Endothelial cell of umbilical vein (primary cell): ENCODE results near the gene UBL5. TPM values are rescaled to one million over a fixed set of nuclear protein-coding genes. Genes with fewer than 3 reads are reported as not detected.
A peak's percentile ranks its signal among the peaks of the same experiment; 100 is the strongest.

ENCODE experiments used
- BruUV-seq: library from RNA; stranded (reverse); fragments of 400-500 nt; replicated peaks from 2 replicates; lab custom pipeline; 2021; lab: Mats Ljungman, UMichigan
- CTCF ChIA-PET: fragments of 300-600, 350-600 bp; sonication (Branson Sonifier 250); formaldehyde crosslinking; loops from one replicate; lab custom pipeline; 2021; ENCODE audit warnings: antibody characterized with exemption, inconsistent platforms; lab: Charles Lee
- POLR2A ChIA-PET: fragments of 300-600, 350-600 bp; sonication (Branson Sonifier 250); formaldehyde crosslinking; loops from one replicate; lab custom pipeline; 2021; ENCODE audit warnings: antibody characterized with exemption, inconsistent platforms; lab: Charles Lee
- DNase-seq: peaks from one replicate; pipeline ENCODE4 v3.0.0-alpha.2; 2011; ENCODE audit warnings: low read depth, low spot score
- FAIRE-seq: peaks from 2 replicates; lab custom pipeline; 2011; peaks lifted over from hg19 to GRCh38; lab: Jason Lieb, UNC
- H2AFZ ChIP-seq: 2 replicates; pipeline ENCODE4 v1.6.0; 2012; ENCODE audit warnings: low read depth, low read length, control low read depth, inconsistent platforms
- H3K27ac ChIP-seq: 2 replicates; pipeline ENCODE4 v1.5.1; 2011; ENCODE audit warnings: low read depth, mild to moderate bottlenecking, control low read depth, low read length, moderate library complexity; ENCODE audit not compliant: insufficient read depth
- H3K27me3 ChIP-seq, 2 experiments: 2 replicates each; pipeline versions ENCODE4 v1.6.0 to v1.6.1; 2011; ENCODE audit warnings: low read length in 2 of 2, mixed read lengths in 1 of 2; ENCODE audit not compliant: control insufficient read depth in 2 of 2, insufficient read depth in 2 of 2
- H3K36me3 ChIP-seq, 2 experiments: 2 replicates in 1 of 2; 3 replicates in 1 of 2; pipeline ENCODE4 v1.5.1; 2011; ENCODE audit warnings: low read length in 2 of 2, mild to moderate bottlenecking in 1 of 2, moderate library complexity in 1 of 2; ENCODE audit not compliant: control insufficient read depth in 2 of 2, insufficient read depth in 2 of 2; ENCODE audit errors: extremely low read depth in 1 of 2
- H3K4me1 ChIP-seq: 3 replicates; pipeline ENCODE4 v1.5.1; 2011; ENCODE audit warnings: mild to moderate bottlenecking, low read length; ENCODE audit not compliant: control insufficient read depth, insufficient read depth; ENCODE audit errors: extremely low read depth
- H3K4me2 ChIP-seq: 2 replicates; pipeline ENCODE4 v1.6.1; 2011; ENCODE audit warnings: low read length, control low read depth, mixed read lengths; ENCODE audit not compliant: insufficient read depth
- H3K4me3 ChIP-seq, 3 experiments: fragments of 200-600 bp in 1 of 3; sonication (generic), shearing (Covaris generic) in 1 of 3; replicated peaks in 1 of 3; 2 replicates each; pipeline ENCODE4 v1.5.1; 2011 to 2016; ENCODE audit warnings: control low read depth in 3 of 3, low read length in 3 of 3, mild to moderate bottlenecking in 2 of 3, inconsistent platforms in 1 of 3, low read depth in 1 of 3, moderate library complexity in 1 of 3; ENCODE audit not compliant: insufficient read depth in 1 of 3
- H3K79me2 ChIP-seq: 2 replicates; pipeline ENCODE4 v1.6.0; 2012; ENCODE audit warnings: low read length, inconsistent platforms; ENCODE audit not compliant: control insufficient read depth, insufficient read depth
- H3K9ac ChIP-seq: replicated peaks from 2 replicates; pipeline ENCODE3; 2011; ENCODE audit warnings: low read length, control low read depth; ENCODE audit not compliant: insufficient read depth; ENCODE audit errors: extremely low read depth
- H3K9me1 ChIP-seq: replicated peaks from 3 replicates; pipeline ENCODE4 v1.6.0; 2011; ENCODE audit warnings: mild to moderate bottlenecking, low read length; ENCODE audit not compliant: control insufficient read depth, insufficient read depth; ENCODE audit errors: extremely low read depth
- H3K9me3 ChIP-seq: replicated peaks from 2 replicates; pipeline ENCODE4 v1.5.1; 2012; ENCODE audit warnings: low read length, inconsistent platforms; ENCODE audit not compliant: control insufficient read depth, insufficient read depth
- H4K20me1 ChIP-seq: replicated peaks from 2 replicates; pipeline ENCODE3; 2011; ENCODE audit warnings: mild to moderate bottlenecking, low read length; ENCODE audit not compliant: control insufficient read depth, insufficient read depth; ENCODE audit errors: extremely low read depth
- EZH2 ChIP-seq: IDR thresholded peaks from 2 replicates; pipeline ENCODE4 v1.6.1; 2012; ENCODE audit warnings: borderline replicate concordance, low read depth, mild to moderate bottlenecking, moderate library complexity, low read length, inconsistent platforms; ENCODE audit not compliant: severe bottlenecking
- FOS ChIP-seq: IDR thresholded peaks from 2 replicates; pipeline ENCODE4 v1.6.1; 2011; ENCODE audit warnings: mild to moderate bottlenecking, low read length, moderate library complexity, borderline replicate concordance; ENCODE audit not compliant: insufficient read depth
- GATA2 ChIP-seq: IDR thresholded peaks from 2 replicates; pipeline ENCODE4 v1.7.0; 2011; ENCODE audit warnings: low read depth, mild to moderate bottlenecking, moderate library complexity, mixed read lengths, low read length; ENCODE audit not compliant: insufficient read length, insufficient read depth
- JUN ChIP-seq: IDR thresholded peaks from 2 replicates; pipeline ENCODE4 v1.6.1; 2011; ENCODE audit warnings: borderline replicate concordance, low read depth; ENCODE audit not compliant: insufficient read length, insufficient read depth
- MYC ChIP-seq: IDR thresholded peaks from one replicate; pipeline ENCODE4 v1.6.1; 2011; ENCODE audit warnings: mild to moderate bottlenecking, low read depth, low read length
- POLR2A ChIP-seq: IDR thresholded peaks from 2 replicates; pipeline ENCODE4 v1.6.1; 2012; ENCODE audit warnings: low read depth, mild to moderate bottlenecking, control low read depth, low read length
- POLR2AphosphoS5 ChIP-seq: IDR thresholded peaks from 2 replicates; pipeline ENCODE4 v1.6.1; 2012; ENCODE audit warnings: low read depth, mild to moderate bottlenecking, control low read depth, low read length, moderate library complexity; ENCODE audit not compliant: insufficient read depth
- dilution Hi-C: fragments of 300-500 bp; cut with MboI; formaldehyde crosslinking; loops from one replicate; pipeline ENCODE4 v1.15.0; 2019; ENCODE audit warnings: low sequenced_read_pairs; ENCODE audit not compliant: extremely low pct_ligation_motif_present
- intact Hi-C: fragments of 100-400 bp; cut with micrococcal nuclease; formaldehyde crosslinking; loops from one replicate; pipeline ENCODE4 v1.10.0; 2022
- polyA plus RNA-seq, 4 experiments: library from polyadenylated mRNA; depleted of rRNA in 3 of 4; stranded (reverse) in 3 of 4; unstranded in 1 of 4; fragments of >200 nt; gene quantifications; 2 replicates each; pipeline versions ENCODE4 v1.2.1 to v1.2.3, GENCODE V29; 2011 to 2012; ENCODE audit warnings: missing spikeins in 1 of 4
- total RNA-seq: library from RNA; stranded (reverse); gene quantifications from 2 replicates; pipeline ENCODE4 v1.2.3, GENCODE V29; 2021
- TF ChIP-seq, protein P1 (sequence below), 2 donors: IDR thresholded peaks; 1 replicate in 1 of 2; 2 replicates in 1 of 2; pipeline ENCODE4 v1.5.1; 2011; ENCODE audit warnings: low read length in 2 of 2, mild to moderate bottlenecking in 2 of 2, moderate library complexity in 2 of 2, control low read depth in 1 of 2, inconsistent platforms in 1 of 2, low read depth in 1 of 2; ENCODE audit not compliant: insufficient read depth in 1 of 2; ENCODE audit errors: extremely low read depth in 1 of 2
- TF ChIP-seq, protein P2 (sequence below): IDR thresholded peaks from 2 replicates; pipeline ENCODE4 v1.6.1; 2011; ENCODE audit not compliant: insufficient read depth, insufficient read length

The UBL5 gene
- total and polyA plus RNA-seq, 2 donors (not counting 3 experiments of a cell fraction or from before 2014, with no cell fraction given): 351 to 1,226 TPM

DNA sequence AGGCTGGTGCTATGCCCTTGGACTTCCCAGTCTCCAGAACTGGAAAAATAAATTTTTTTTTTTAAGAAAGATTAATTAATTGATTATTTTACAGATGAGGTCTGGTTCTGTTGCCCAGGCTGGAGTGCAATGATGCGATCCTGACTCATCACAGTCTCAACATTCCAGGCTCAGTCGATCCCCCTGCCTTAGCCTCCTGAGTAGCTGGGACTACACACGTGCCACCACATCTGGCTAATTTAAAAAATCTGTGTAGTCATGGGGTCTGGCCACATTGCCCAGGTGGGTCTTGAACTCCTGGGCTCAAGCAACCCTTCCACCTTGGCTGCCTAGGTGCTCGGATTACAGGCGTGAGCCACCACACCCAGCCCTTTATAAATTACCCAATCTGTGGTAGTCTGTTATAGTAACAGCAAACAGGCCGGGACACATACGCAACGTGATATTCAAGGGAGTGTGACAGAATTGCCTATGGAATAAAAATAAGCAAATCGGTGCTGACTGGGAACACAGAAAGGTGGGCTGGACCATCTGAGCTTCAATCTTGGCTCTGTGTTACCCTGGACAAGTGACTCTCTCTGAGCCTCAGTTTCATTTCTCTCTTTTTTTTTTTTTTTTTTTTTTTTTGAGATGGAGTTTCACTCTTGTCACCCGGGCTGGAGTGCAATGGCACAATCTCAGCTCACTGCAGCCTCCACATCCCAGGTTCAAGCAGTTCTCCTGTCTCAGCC, 50.2 kb downstream of the UBL5 start:
- H2AFZ ChIP-seq: no peak overlapping the region
- DNase-seq: no peak
- ChIA-PET POLR2A (no interaction called here), CTCF (no interaction called here)
- no peak for FAIRE-seq
- no peaks in the 10 kb centered on the region for H3K9me1 ChIP-seq
- intact Hi-C loops: no loop called here
- no peak overlapping the region for H3K27ac ChIP-seq
- no peak for TF ChIP-seq POLR2A
- peak; percentile 28 for TF ChIP-seq FOS
- no peaks in the 10 kb centered on the region for H3K9me3 ChIP-seq
- H3K9ac ChIP-seq: no peak overlapping the region
- H3K4me1 ChIP-seq: peaks cover 5% of the 10 kb centered on the region
- no peaks in the 10 kb centered on the region for H3K36me3 ChIP-seq
- H4K20me1 ChIP-seq: no peaks in the 10 kb centered on the region
- BruUV-seq: no TSS peak
- no peaks in the 10 kb centered on the region for H3K27me3 ChIP-seq
- no peak overlapping the region for H3K4me3 ChIP-seq
- dilution Hi-C loops: no loop called here
- H3K4me2 ChIP-seq: no peak overlapping the region
- no peaks in the 10 kb centered on the region for H3K79me2 ChIP-seq

DNA sequence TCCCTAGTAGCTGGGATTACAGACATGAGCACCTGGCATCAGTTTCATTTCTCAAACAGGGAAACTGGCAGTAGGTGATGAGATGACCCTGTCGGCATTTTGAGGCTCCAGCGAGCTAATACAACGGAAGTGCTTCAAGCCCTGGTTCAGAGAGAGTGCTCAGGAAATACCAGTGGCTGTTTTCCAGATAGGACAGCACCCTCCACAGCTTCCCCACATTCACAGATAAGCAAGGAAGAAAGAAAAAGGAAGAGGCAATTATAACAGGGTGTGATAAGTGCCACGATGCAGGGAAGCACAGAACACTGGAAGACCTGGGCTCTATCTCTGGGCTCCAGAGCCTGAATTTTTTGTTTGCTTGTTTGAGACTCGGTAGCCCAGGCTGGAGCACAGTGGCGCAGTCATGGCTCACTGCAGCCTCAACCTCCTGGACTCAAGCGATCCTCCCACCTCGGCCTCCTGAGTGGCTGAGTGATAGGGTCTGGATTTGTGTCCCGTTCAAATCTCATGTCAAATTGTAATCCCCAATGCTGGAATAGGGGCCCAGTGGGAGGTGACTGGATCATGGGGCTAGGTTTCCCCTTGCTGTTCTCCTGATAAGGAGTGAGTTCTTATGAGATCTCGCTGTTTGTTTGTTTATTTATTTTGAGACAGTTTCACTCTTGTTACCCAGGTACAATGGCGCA, 50.9 kb downstream of the UBL5 start:
- Histone ChIP-seq H3K9me1 (no peaks in the 10 kb centered on the region), H3K9me3 (no peaks in the 10 kb centered on the region), H3K36me3 (no peaks in the 10 kb centered on the region), H2AFZ (peak overlapping the region; percentile 7), H3K27me3 (no peaks in the 10 kb centered on the region), H3K4me1 (peaks cover 5% of the 10 kb centered on the region), H3K79me2 (no peaks in the 10 kb centered on the region), H3K4me3 (no peak overlapping the region), H3K4me2 (no peak overlapping the region), H3K9ac (no peak overlapping the region), H4K20me1 (no peaks in the 10 kb centered on the region), H3K27ac (no peak overlapping the region)
- dilution Hi-C loops (no loop called here), intact Hi-C loops (no loop called here)
- TF ChIP-seq, protein P1, sequence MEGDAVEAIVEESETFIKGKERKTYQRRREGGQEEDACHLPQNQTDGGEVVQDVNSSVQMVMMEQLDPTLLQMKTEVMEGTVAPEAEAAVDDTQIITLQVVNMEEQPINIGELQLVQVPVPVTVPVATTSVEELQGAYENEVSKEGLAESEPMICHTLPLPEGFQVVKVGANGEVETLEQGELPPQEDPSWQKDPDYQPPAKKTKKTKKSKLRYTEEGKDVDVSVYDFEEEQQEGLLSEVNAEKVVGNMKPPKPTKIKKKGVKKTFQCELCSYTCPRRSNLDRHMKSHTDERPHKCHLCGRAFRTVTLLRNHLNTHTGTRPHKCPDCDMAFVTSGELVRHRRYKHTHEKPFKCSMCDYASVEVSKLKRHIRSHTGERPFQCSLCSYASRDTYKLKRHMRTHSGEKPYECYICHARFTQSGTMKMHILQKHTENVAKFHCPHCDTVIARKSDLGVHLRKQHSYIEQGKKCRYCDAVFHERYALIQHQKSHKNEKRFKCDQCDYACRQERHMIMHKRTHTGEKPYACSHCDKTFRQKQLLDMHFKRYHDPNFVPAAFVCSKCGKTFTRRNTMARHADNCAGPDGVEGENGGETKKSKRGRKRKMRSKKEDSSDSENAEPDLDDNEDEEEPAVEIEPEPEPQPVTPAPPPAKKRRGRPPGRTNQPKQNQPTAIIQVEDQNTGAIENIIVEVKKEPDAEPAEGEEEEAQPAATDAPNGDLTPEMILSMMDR (IDR thresholded peaks at IDR 0.05; ENCODE audit: extremely low read depth in 1 of 2, insufficient read depth in 1 of 2, low read depth in 1 of 2, low read length in 2 of 2): no peak
- no peak for TF ChIP-seq JUN
- TF ChIP-seq, protein P2, sequence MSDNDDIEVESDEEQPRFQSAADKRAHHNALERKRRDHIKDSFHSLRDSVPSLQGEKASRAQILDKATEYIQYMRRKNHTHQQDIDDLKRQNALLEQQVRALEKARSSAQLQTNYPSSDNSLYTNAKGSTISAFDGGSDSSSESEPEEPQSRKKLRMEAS: no peak
- no peak for TF ChIP-seq POLR2A
- no peak for TF ChIP-seq EZH2
- TF ChIP-seq MYC: no peak
- TF ChIP-seq POLR2AphosphoS5: no peak
- no peak for TF ChIP-seq FOS
- TF ChIP-seq GATA2: no peak
- CTCF ChIA-PET: no interaction called here
- DNase-seq (no peak), FAIRE-seq (peak; percentile 12)
- POLR2A ChIA-PET: no interaction called here
- BruUV-seq: no TSS peak
